ENCODE data around the gene TM4SF4. TPM values are rescaled to one million over a fixed set of nuclear protein-coding genes. Genes with fewer than 3 reads are reported as not detected.

Gene TM4SF4
- total RNA-seq, 4 donors from 2014 or later: 0.24 to 0.65 TPM; not detected in 2

- ATAC-seq (ENCODE audit: low FRiP score): peak; percentile 67
- DNase-seq (ENCODE audit: low spot score): peak; percentile 28
- TF ChIP-seq CTCF (IDR thresholded peaks at IDR 0.05): no peak
Measured at GRCh38 chr3:149507491-149508324, 33.2 kb downstream of the TM4SF4 start.

DNA sequence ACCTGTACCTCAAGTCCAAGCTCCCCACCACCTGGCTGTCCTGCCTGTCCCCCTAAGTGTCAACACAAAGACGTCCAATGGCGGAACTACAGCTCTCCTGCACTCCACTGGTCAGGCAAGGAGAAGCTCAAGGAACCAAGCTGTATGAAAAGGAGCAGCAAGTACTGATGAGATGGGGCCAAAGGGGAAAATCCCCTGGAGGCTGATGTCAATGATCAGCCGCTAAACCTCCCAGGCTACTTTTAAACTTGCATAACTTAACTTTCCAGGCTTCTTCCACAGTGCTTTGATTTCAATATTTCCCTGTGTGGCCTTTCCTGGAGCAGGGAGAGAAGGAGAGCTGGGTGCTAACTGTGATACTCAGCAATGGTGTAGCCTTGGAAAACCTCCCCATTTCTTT, 35.0 kb downstream of the TM4SF4 start:
- no peak for TF ChIP-seq CTCF (IDR thresholded peaks at IDR 0.05)
- DNase-seq (ENCODE audit: low spot score): no peak
- ATAC-seq (ENCODE audit: low FRiP score): no peak

DNA sequence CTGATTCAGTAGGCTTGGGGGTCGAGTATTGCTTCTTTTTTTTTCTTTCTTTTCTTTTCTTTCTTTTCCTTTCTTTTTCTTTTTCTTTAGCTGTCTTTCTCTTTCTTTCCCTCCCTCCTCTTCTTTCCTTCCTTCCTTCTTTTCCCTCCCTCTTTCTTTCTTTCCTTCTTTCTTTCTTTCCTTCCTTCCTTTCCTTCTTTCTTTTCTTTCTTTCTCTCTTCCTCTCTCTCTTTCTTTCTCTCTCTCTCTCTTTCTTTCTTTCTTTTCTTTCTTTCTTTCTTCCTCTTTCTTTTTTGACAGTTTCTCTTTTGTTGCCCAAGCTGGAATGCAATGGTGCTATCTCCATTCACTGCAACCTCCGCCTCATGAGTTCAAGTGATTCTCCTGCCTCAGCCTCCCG, 36.0 kb downstream of the TM4SF4 start:
- ATAC-seq (ENCODE audit: low FRiP score): no peak
- TF ChIP-seq CTCF (IDR thresholded peaks at IDR 0.05): no peak
- DNase-seq (ENCODE audit: low spot score): no peak

- no peak for TF ChIP-seq CTCF (IDR thresholded peaks at IDR 0.05)
- DNase-seq (ENCODE audit: low spot score): no peak
- no peak for ATAC-seq (ENCODE audit: low FRiP score)
Measured at GRCh38 chr3:149511040-149511626, 36.6 kb downstream of the TM4SF4 start.

DNA sequence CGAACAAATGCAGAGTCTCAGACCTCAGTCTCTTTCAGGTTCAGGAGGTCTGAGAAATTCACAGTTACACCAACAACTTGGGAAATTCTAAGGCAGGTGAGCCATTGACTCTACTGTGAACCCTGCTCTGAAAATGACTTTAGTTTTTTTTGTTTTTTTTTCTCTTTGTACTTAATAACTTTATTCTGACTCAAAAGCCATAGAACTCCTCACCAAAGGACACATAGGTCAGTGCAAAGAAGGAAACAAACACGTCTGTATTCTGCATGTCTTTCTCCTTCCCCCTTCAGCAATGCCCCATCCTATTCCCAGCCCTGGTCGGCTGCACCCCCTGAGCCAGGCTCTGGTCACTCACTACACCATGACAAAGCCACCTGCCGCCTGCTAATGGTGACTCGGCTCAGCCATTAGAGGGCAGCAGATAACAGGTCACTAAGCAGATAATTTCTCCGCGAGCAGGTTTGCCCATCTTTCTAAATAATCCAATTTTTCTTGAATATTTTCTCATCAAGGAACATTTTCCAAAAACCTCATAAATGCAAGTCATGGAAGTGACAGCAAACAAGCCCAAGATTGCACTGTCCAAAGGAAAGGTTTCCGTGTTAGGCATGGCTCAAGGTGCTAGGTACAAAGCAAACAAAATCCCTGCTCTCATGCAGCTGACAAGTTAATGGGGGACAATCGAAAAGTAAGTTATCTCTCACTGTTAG, 37.7 kb downstream of the TM4SF4 start:
- DNase-seq (ENCODE audit: low spot score) (peak; percentile 35), ATAC-seq (ENCODE audit: low FRiP score) (peak; percentile 63)
- TF ChIP-seq CTCF (IDR thresholded peaks at IDR 0.05): peak in 1 of 3 donors; percentile 29

DNA sequence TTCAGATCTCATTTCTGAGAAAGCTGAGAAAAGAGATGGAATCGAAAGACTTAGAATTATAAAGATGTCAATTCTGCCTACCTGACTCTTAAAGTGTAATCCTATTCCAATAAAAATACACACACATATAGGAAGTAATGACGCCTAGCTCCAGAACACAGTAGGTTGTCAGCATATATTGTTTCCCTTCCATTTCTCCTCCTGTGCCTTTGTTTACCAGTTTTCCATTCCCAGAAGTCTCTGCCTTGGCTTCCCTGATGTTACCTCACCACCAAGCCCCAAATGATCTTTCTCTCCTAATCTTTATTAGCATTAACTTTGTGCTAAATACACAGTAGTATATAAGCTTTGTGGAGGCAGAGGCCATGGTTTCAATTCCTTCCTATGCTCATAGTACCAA, 40.0 kb downstream of the TM4SF4 start:
- no peak for TF ChIP-seq CTCF (IDR thresholded peaks at IDR 0.05)
- ATAC-seq (ENCODE audit: low FRiP score) (no peak), DNase-seq (ENCODE audit: low spot score) (no peak)
